Hepatocyte (in vitro differentiated cells): ENCODE results near the gene CIC.
"Not testable (repeated sequence)": the region's sequence is repeated elsewhere in the genome, so short reads cannot be mapped to it uniquely, and the experiment has no call there.

Source experiments
- EZH2 ChIP-seq: fragments of 200-600 bp; sonication (generic); IDR thresholded peaks from 2 replicates; pipeline ENCODE4 v1.6.1; 2016; ENCODE audit warnings: antibody characterized with exemption, mild to moderate bottlenecking, borderline replicate concordance
- TF ChIP-seq, protein P1 (sequence below): fragments of 200-600 bp; sonication (generic); IDR thresholded peaks from 2 replicates; pipeline ENCODE4 v1.5.1; 2016; ENCODE audit warnings: antibody characterized with exemption, mild to moderate bottlenecking; ENCODE audit not compliant: poor library complexity

DNA sequence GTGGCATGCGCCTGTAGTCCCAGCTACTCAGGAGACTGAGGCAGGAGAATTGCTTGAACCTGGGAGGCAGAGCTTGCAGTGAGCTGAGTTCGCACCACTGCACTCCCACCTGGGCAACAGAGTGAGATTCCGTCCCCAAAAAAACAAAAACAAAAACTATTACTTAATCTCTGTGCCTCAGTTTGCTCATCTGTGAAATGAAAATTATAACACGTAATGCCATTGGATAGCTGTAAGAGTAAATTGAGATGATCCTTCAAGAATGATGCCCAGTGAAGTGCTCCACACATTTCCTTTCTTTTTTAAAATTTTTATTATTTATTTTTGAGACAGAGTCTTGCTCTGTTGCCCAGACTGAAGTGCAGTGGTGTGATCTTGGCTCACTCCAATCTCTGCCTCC, 70.9 kb downstream of the CIC start:
- TF ChIP-seq, protein P1, sequence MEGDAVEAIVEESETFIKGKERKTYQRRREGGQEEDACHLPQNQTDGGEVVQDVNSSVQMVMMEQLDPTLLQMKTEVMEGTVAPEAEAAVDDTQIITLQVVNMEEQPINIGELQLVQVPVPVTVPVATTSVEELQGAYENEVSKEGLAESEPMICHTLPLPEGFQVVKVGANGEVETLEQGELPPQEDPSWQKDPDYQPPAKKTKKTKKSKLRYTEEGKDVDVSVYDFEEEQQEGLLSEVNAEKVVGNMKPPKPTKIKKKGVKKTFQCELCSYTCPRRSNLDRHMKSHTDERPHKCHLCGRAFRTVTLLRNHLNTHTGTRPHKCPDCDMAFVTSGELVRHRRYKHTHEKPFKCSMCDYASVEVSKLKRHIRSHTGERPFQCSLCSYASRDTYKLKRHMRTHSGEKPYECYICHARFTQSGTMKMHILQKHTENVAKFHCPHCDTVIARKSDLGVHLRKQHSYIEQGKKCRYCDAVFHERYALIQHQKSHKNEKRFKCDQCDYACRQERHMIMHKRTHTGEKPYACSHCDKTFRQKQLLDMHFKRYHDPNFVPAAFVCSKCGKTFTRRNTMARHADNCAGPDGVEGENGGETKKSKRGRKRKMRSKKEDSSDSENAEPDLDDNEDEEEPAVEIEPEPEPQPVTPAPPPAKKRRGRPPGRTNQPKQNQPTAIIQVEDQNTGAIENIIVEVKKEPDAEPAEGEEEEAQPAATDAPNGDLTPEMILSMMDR = not testable (repeated sequence)
- TF ChIP-seq EZH2 = not testable (repeated sequence)
